ENCODE measurements around the gene PFKFB1. TPM values are rescaled to one million over a fixed set of nuclear protein-coding genes. Genes with fewer than 3 reads are reported as not detected.

PFKFB1 gene
- total RNA-seq, 5 donors from 2014 or later (not counting 1 experiment from before 2014, with no cell fraction given) = 0.18 to 1.4 (median 0.61) TPM

GRCh38 chrX:55008571-55009358 lies 14.8 kb upstream of the PFKFB1 start:
- peaks cover 0 to 28% of the 10 kb centered on the region in 2 donors for H3K36me3 ChIP-seq (ENCODE audit: control insufficient read depth in 2 of 2, extremely low read depth in 1 of 2, insufficient read depth in 1 of 2, low read length in 1 of 2)
- H3K9me3 Mint-ChIP-seq = no peaks in the 10 kb centered on the region
- no peaks in the 10 kb centered on the region for H3K27me3 Mint-ChIP-seq
- H3K27ac Mint-ChIP-seq = no peak overlapping the region
- ChIA-PET CTCF (interaction anchor here (0.6 to 1.4 kb wide), 4 partner anchors 8 to 204 kb away, joined by 3 to 4 read pairs (median 4); partner anchors contain the start of gene APEX2 (in 2 of the 2)), POLR2A (no interaction called here)
- WGBS (ENCODE audit: insufficient coverage) = no CpG with 5 or more reads among the region's 9 CpGs
- no peaks in the 10 kb centered on the region for H3K27me3 ChIP-seq (replicated peaks in 1 of 2; ENCODE audit: control insufficient read depth in 2 of 2, extremely low read depth in 1 of 2, insufficient read depth in 2 of 2, low read length in 1 of 2)
- H3K9me3 ChIP-seq = no peaks in the 10 kb centered on the region
- H3K4me1 ChIP-seq (ENCODE audit: control insufficient read depth in 1 of 2, extremely low read depth in 1 of 2, insufficient read depth in 2 of 2, low read length in 2 of 2) = peaks cover 0 to 7% of the 10 kb centered on the region in 2 experiments
- H3K36me3 Mint-ChIP-seq = peaks cover 23% of the 10 kb centered on the region
- H3K4me1 Mint-ChIP-seq = peaks cover 5 to 23% (median 6%) of the 10 kb centered on the region in 3 donors
- peak in 3 of 4 experiments; percentile 35 to 62 (median 38) for ATAC-seq (replicated peaks in 1 of 4)
- no peak overlapping the region for H3K4me3 ChIP-seq (ENCODE audit: control insufficient read depth in 1 of 2, extremely low read depth in 1 of 2, low read length in 1 of 2)
- H3K4me3 Mint-ChIP-seq = no peak overlapping the region
- H3K27ac ChIP-seq (ENCODE audit: low read length) = no peak overlapping the region
- DNase-seq = peak in 4 of 35 experiments; percentile 0 to 9 (median 2)

GRCh38 chrX:55007656-55008055 lies 13.7 kb upstream of the PFKFB1 start:
- no peak for ATAC-seq (replicated peaks in 1 of 4)
- Mint-ChIP-seq H3K9me3 (no peaks in the 10 kb centered on the region), H3K27me3 (peaks cover 0 to 3% of the 10 kb centered on the region in 2 donors), H3K4me3 (no peak overlapping the region), H3K4me1 (peaks cover 6 to 26% (median 10%) of the 10 kb centered on the region in 3 donors), H3K36me3 (peaks cover 28% of the 10 kb centered on the region), H3K27ac (no peak overlapping the region)
- no peak for DNase-seq
- Histone ChIP-seq H3K4me1 (ENCODE audit: control insufficient read depth in 1 of 2, extremely low read depth in 1 of 2, insufficient read depth in 2 of 2, low read length in 2 of 2) (peaks cover 0 to 9% of the 10 kb centered on the region in 2 experiments), H3K9me3 (no peaks in the 10 kb centered on the region), H3K4me3 (ENCODE audit: control insufficient read depth in 1 of 2, extremely low read depth in 1 of 2, low read length in 1 of 2) (no peak overlapping the region), H3K27ac (ENCODE audit: low read length) (no peak overlapping the region), H3K27me3 (replicated peaks in 1 of 2; ENCODE audit: control insufficient read depth in 2 of 2, extremely low read depth in 1 of 2, insufficient read depth in 2 of 2, low read length in 1 of 2) (no peaks in the 10 kb centered on the region), H3K36me3 (ENCODE audit: control insufficient read depth in 2 of 2, extremely low read depth in 1 of 2, insufficient read depth in 1 of 2, low read length in 1 of 2) (peaks cover 0 to 38% of the 10 kb centered on the region in 2 donors)
- ChIA-PET CTCF (interaction anchor here in 1 of 2 donors (0.6 kb wide), 1 partner anchor 1797 kb away, joined by 4 read pairs; no protein-coding TSS in a partner anchor), POLR2A (interaction anchor here in 1 of 2 donors (0.7 kb wide), 1 partner anchor 1234 kb away, joined by 3 read pairs; no protein-coding TSS in a partner anchor)
- WGBS (ENCODE audit: insufficient coverage) = 90% methylated on average over 2 of the region's 6 CpGs

- Mint-ChIP-seq H3K4me3 (no peak overlapping the region), H3K4me1 (peaks cover 9 to 32% (median 10%) of the 10 kb centered on the region in 3 donors), H3K36me3 (peaks cover 33% of the 10 kb centered on the region), H3K9me3 (no peaks in the 10 kb centered on the region), H3K27ac (no peak overlapping the region), H3K27me3 (peaks cover 0 to 3% of the 10 kb centered on the region in 2 donors)
- WGBS (ENCODE audit: insufficient coverage) = 99% methylated on average over 10 of the region's 18 CpGs
- Histone ChIP-seq H3K9me3 (no peaks in the 10 kb centered on the region), H3K4me3 (ENCODE audit: control insufficient read depth in 1 of 2, extremely low read depth in 1 of 2, low read length in 1 of 2) (no peak overlapping the region), H3K4me1 (ENCODE audit: control insufficient read depth in 1 of 2, extremely low read depth in 1 of 2, insufficient read depth in 2 of 2, low read length in 2 of 2) (peaks cover 0 to 11% of the 10 kb centered on the region in 2 experiments), H3K36me3 (ENCODE audit: control insufficient read depth in 2 of 2, extremely low read depth in 1 of 2, insufficient read depth in 1 of 2, low read length in 1 of 2) (peaks cover 0 to 43% of the 10 kb centered on the region in 2 donors), H3K27ac (ENCODE audit: low read length) (no peak overlapping the region), H3K27me3 (replicated peaks in 1 of 2; ENCODE audit: control insufficient read depth in 2 of 2, extremely low read depth in 1 of 2, insufficient read depth in 2 of 2, low read length in 1 of 2) (no peaks in the 10 kb centered on the region)
- ChIA-PET CTCF (interaction anchor here in 1 of 2 donors (0.6 kb wide), 1 partner anchor 1798 kb away, joined by 4 read pairs; no protein-coding TSS in a partner anchor), POLR2A (interaction anchor here in 1 of 2 donors (0.7 kb wide), 1 partner anchor 1235 kb away, joined by 3 read pairs; no protein-coding TSS in a partner anchor)
- DNase-seq (no peak), ATAC-seq (replicated peaks in 1 of 4) (no peak)
Observed at GRCh38 chrX:55006827-55007621, 13.0 kb upstream of the PFKFB1 start.

GRCh38 chrX:55005256-55005655 lies 11.3 kb upstream of the PFKFB1 start:
- peaks cover 0 to 10% of the 10 kb centered on the region in 2 donors for H3K27me3 Mint-ChIP-seq
- H3K36me3 Mint-ChIP-seq = peaks cover 33% of the 10 kb centered on the region
- no peaks in the 10 kb centered on the region for H3K9me3 Mint-ChIP-seq
- H3K4me3 ChIP-seq (ENCODE audit: control insufficient read depth in 1 of 2, extremely low read depth in 1 of 2, low read length in 1 of 2) = no peak overlapping the region
- H3K9me3 ChIP-seq = no peaks in the 10 kb centered on the region
- H3K27me3 ChIP-seq (replicated peaks in 1 of 2; ENCODE audit: control insufficient read depth in 2 of 2, extremely low read depth in 1 of 2, insufficient read depth in 2 of 2, low read length in 1 of 2) = no peaks in the 10 kb centered on the region
- ATAC-seq (replicated peaks in 1 of 4) (no peak), DNase-seq (no peak)
- H3K36me3 ChIP-seq (ENCODE audit: control insufficient read depth in 2 of 2, extremely low read depth in 1 of 2, insufficient read depth in 1 of 2, low read length in 1 of 2) = peaks cover 0 to 43% of the 10 kb centered on the region in 2 donors
- no peak overlapping the region for H3K27ac ChIP-seq (ENCODE audit: low read length)
- no peak overlapping the region for H3K4me3 Mint-ChIP-seq
- H3K4me1 Mint-ChIP-seq = peaks cover 21 to 47% (median 23%) of the 10 kb centered on the region in 3 donors
- H3K4me1 ChIP-seq (ENCODE audit: control insufficient read depth in 1 of 2, extremely low read depth in 1 of 2, insufficient read depth in 2 of 2, low read length in 2 of 2) = peaks cover 2 to 24% of the 10 kb centered on the region in 2 experiments
- H3K27ac Mint-ChIP-seq = no peak overlapping the region
- CTCF ChIA-PET = interaction anchor here in 1 of 2 donors (0.5 kb wide), 1 partner anchor 10 kb away, joined by 3 read pairs; no protein-coding TSS in a partner anchor
- POLR2A ChIA-PET = no interaction called here

- ATAC-seq (replicated peaks in 1 of 4) = no peak
- H3K9me3 ChIP-seq = no peaks in the 10 kb centered on the region
- H3K4me3 Mint-ChIP-seq = no peak overlapping the region
- peaks cover 2 to 30% of the 10 kb centered on the region in 2 experiments for H3K4me1 ChIP-seq (ENCODE audit: control insufficient read depth in 1 of 2, extremely low read depth in 1 of 2, insufficient read depth in 2 of 2, low read length in 2 of 2)
- no peaks in the 10 kb centered on the region for H3K9me3 Mint-ChIP-seq
- CTCF ChIA-PET = interaction anchor here in 1 of 2 donors (1.3 kb wide), 1 partner anchor 9 kb away, joined by 3 read pairs; no protein-coding TSS in a partner anchor
- H3K36me3 Mint-ChIP-seq = peaks cover 33% of the 10 kb centered on the region
- no peaks in the 10 kb centered on the region for H3K27me3 ChIP-seq (replicated peaks in 1 of 2; ENCODE audit: control insufficient read depth in 2 of 2, extremely low read depth in 1 of 2, insufficient read depth in 2 of 2, low read length in 1 of 2)
- peaks cover 23 to 47% (median 30%) of the 10 kb centered on the region in 3 donors for H3K4me1 Mint-ChIP-seq
- peak overlapping the region in 1 of 2 donors; percentile 34 for H3K27ac Mint-ChIP-seq
- no peak overlapping the region for H3K4me3 ChIP-seq (ENCODE audit: control insufficient read depth in 1 of 2, extremely low read depth in 1 of 2, low read length in 1 of 2)
- POLR2A ChIA-PET = no interaction called here
- peaks cover 0 to 10% of the 10 kb centered on the region in 2 donors for H3K27me3 Mint-ChIP-seq
- DNase-seq = no peak
- no peak overlapping the region for H3K27ac ChIP-seq (ENCODE audit: low read length)
- WGBS (ENCODE audit: insufficient coverage) = 75% methylated on average over 1 of the region's 1 CpG
- H3K36me3 ChIP-seq (ENCODE audit: control insufficient read depth in 2 of 2, extremely low read depth in 1 of 2, insufficient read depth in 1 of 2, low read length in 1 of 2) = peaks cover 0 to 43% of the 10 kb centered on the region in 2 donors
Observed at GRCh38 chrX:55004231-55004630, 10.2 kb upstream of the PFKFB1 start.

Measured in T-cell (primary cell).